Small intestine (tissue), 7 donors: ENCODE measurements around the gene TSPAN9. TPM values are rescaled to one million over a fixed set of nuclear protein-coding genes. Genes with fewer than 3 reads are reported as not detected.

Source experiments
- DNase-seq, 2 donors: peaks; one replicate each; pipeline versions ENCODE4 v3.0.0 to v3.0.0-alpha.2; 2013
- FAIRE-seq: peaks from 2 replicates; lab custom pipeline; 2012; peaks lifted over from hg19 to GRCh38; lab: Jason Lieb, UNC
- H3K27ac ChIP-seq, 3 donors: one replicate each; pipeline ENCODE4 v1.5.1; 2013; ENCODE audit warnings: low read length in 2 of 3, mild to moderate bottlenecking in 2 of 3, control low read depth in 1 of 3, inconsistent platforms in 1 of 3, low read depth in 1 of 3, moderate library complexity in 1 of 3
- H3K27me3 ChIP-seq, 3 donors: one replicate each; pipeline ENCODE4 v1.6.1; 2013; ENCODE audit warnings: low read length in 3 of 3, inconsistent platforms in 1 of 3; ENCODE audit not compliant: control insufficient read depth in 3 of 3, insufficient read depth in 3 of 3
- H3K36me3 ChIP-seq, 3 donors: one replicate each; pipeline ENCODE4 v1.6.1; 2013; ENCODE audit warnings: low read length in 3 of 3, inconsistent platforms in 1 of 3, low read depth in 1 of 3, mild to moderate bottlenecking in 1 of 3, moderate library complexity in 1 of 3; ENCODE audit not compliant: control insufficient read depth in 3 of 3, insufficient read depth in 2 of 3
- H3K4me1 ChIP-seq, 3 donors: one replicate each; pipeline ENCODE4 v1.6.1; 2013; ENCODE audit warnings: low read length in 2 of 3, inconsistent platforms in 1 of 3, low read depth in 1 of 3, mild to moderate bottlenecking in 1 of 3, moderate library complexity in 1 of 3; ENCODE audit not compliant: control insufficient read depth in 3 of 3, insufficient read depth in 2 of 3
- H3K4me3 ChIP-seq, 3 donors: one replicate each; pipeline ENCODE4 v1.5.1; 2013; ENCODE audit warnings: low read length in 3 of 3, control low read depth in 1 of 3, inconsistent platforms in 1 of 3, low read depth in 1 of 3, mild to moderate bottlenecking in 1 of 3, moderate library complexity in 1 of 3
- H3K9me3 ChIP-seq, 2 donors: one replicate each; pipeline ENCODE4 v1.6.1; 2013; ENCODE audit warnings: low read depth in 1 of 2, low read length in 1 of 2; ENCODE audit not compliant: control insufficient read depth in 2 of 2, insufficient read depth in 1 of 2
- WGBS, 3 donors: extraction: QIAGEN DNeasy Blood & Tissue Kit; methylation state at CpG; one replicate each; pipeline ENCODE4 v1.1.7; 2013; 5-methylcytosine and 5-hydroxymethylcytosine counted together
- polyA plus RNA-seq, 4 donors: library from polyadenylated mRNA; stranded (reverse) in 3 of 4; unstranded in 1 of 4; fragments of 200-250 nt in 3 of 4; fragments of 120-200 nt in 1 of 4; gene quantifications; one replicate each; pipeline versions ENCODE4 v1.2.1 to v1.2.3, GENCODE V29; 2013
- donor health status: healthy with polysubstance abuse.
- donor health status: control.
- donor health status: control.
- donor health status: Bipolar disorder and iron deficiency.
- donor health status: healthy.

TSPAN9 gene
- polyA plus RNA-seq, 4 donors, result 1.3 to 25.5 (median 12.8) TPM

DNA sequence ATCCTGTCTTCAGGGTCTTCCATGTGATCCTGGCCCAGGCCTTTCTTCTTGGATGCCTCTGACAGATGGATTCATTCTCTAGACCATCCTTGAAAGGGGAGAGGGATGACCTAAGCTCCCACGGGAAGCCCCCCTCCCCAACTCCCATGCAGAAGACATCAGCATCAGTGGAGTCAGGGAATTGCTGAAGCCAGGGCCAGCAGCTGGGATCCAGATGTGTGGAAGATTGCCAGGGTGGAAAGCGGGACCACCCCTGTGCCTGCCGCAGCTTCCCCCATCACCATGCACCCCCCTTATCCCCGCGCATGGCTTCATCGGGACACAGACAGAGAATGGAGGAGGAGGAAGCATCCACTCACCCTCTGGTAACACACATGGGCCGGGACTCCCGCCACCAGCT is 230.2 kb downstream of the TSPAN9 start:
- Histone ChIP-seq H3K36me3 (no peaks in the 10 kb centered on the region), H3K9me3 (no peaks in the 10 kb centered on the region), H3K27ac (no peak overlapping the region), H3K4me1 (no peaks in the 10 kb centered on the region), H3K27me3 (peaks cover 0 to 3% (median 0%) of the 10 kb centered on the region in 3 donors), H3K4me3 (no peak overlapping the region)
- FAIRE-seq (no peak), DNase-seq (peak in 1 of 2 donors; percentile 17)
- 55 to 87% (median 85%) methylated on average over 8 of the region's 8 CpGs for WGBS, 3 donors

DNA sequence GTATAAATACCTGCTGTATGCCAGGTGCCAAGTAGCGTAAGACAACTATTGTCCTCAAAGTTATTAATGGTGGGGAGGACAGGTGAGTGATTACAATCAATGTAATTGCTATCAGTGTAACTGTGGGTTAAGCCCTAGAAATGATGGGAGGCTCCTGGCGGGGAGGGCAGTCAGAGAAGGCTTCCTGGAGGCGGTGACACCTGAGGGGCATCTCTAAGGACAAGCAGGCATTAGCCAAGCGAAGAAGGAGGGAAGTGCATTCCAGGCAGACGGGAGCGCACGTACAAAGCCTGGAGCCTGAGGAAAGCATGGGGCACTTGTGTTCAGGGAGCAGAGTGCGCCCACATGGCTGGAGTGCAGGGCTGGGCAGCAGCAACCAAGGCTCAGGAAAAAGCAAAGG is 230.9 kb downstream of the TSPAN9 start:
- no peak overlapping the region for H3K4me3 ChIP-seq
- WGBS, 3 donors, result 79 to 85% (median 82%) methylated on average over 8 of the region's 8 CpGs
- FAIRE-seq (no peak), DNase-seq (no peak)
- no peaks in the 10 kb centered on the region for H3K4me1 ChIP-seq
- H3K36me3 ChIP-seq, result no peaks in the 10 kb centered on the region
- H3K27me3 ChIP-seq, result peaks cover 0 to 3% (median 0%) of the 10 kb centered on the region in 3 donors
- H3K9me3 ChIP-seq, result no peaks in the 10 kb centered on the region
- no peak overlapping the region for H3K27ac ChIP-seq

DNA sequence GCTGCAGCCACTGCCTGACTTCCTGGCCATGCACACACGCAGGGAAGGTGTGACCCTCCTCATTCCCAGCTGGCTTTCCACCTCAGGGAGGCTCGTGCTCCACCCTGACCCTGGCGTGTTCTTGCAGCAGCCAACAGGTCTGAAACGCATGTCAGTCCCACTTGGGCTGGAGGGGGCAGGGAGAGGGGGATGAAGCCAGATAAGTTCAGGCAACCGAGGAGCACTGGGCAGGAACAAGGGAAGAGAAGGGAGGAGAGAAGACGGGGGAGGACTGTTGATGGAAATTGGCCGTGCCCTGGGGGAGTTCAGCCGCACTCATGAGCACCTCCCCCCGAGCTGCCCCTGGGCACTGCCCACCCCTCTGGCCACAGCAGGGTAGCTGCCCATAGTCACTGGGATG is 231.4 kb downstream of the TSPAN9 start:
- Histone ChIP-seq H3K4me1 (no peaks in the 10 kb centered on the region), H3K9me3 (no peaks in the 10 kb centered on the region), H3K27me3 (peaks cover 0 to 3% (median 0%) of the 10 kb centered on the region in 3 donors), H3K4me3 (no peak overlapping the region), H3K27ac (no peak overlapping the region), H3K36me3 (no peaks in the 10 kb centered on the region)
- WGBS, 3 donors, result 53 to 60% (median 56%) methylated on average over 9 of the region's 9 CpGs
- no peak for FAIRE-seq
- DNase-seq, result no peak

DNA sequence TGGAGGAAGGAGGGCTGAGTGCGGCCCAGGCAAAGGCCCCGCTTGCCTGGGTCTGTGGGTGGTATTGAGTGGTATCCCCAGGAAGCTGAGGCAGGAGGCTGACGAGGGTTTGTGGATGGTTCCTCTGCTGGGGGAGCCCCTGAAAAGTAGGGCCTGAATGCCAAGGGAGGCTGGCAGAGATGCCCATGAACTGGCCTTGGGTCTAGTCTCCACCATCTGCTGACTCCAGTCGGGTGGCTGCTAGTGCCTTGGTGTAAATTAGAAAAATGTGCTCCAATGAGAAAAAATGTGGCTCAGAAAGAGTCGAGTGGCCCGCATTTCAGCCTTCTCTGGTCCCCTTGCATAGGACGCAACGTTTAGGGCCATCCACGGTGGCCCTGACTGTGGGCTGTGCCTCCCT is 232.6 kb downstream of the TSPAN9 start:
- H3K9me3 ChIP-seq, result no peaks in the 10 kb centered on the region
- H3K27me3 ChIP-seq, result no peaks in the 10 kb centered on the region
- WGBS, 3 donors, result 86 to 89% (median 89%) methylated on average over 9 of the region's 9 CpGs
- no peak overlapping the region for H3K4me3 ChIP-seq
- no peaks in the 10 kb centered on the region for H3K4me1 ChIP-seq
- H3K27ac ChIP-seq, result no peak overlapping the region
- FAIRE-seq (no peak), DNase-seq (no peak)
- H3K36me3 ChIP-seq, result no peaks in the 10 kb centered on the region

DNA sequence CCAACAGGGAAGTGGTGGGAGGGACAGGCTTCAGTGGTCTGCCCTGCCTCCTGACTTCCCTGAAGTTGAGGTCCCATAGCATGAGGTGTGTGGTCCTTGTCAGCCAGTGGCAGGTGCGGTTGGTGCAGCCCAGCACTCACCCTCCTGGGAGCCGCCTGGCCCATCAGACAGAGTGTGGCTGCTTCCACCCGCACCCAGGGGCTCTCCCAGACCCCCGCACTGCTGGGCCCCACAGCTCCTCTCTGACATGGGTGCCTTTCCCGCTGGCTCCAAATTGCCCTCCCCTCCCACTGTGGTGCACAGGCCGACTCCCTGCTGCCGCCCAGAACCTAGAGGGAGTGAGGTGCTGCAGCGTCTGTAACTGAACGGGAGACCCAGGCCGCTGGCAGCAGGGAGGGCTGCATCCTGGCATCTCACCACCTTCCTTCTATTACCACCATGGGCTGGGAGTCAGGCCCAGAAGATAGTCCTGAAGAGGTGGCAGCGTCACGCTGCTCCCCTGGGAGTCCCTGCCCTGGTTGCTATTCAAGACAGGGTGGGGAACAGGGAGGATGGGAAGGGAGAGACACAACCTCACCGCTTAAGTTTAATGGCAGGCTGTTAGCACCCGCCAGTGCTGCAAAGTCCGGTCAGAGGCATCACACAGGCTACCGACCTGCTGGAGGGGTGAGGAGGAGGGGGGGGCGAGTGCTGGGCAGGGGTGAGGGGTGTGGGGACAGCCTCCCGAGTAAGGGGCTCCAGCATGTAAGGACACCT is 233.3 kb downstream of the TSPAN9 start:
- H3K4me1 ChIP-seq, result peaks cover 0 to 3% (median 0%) of the 10 kb centered on the region in 3 donors
- no peak for DNase-seq
- FAIRE-seq, result no peak
- peaks cover 0 to 2% (median 0%) of the 10 kb centered on the region in 3 donors for H3K27me3 ChIP-seq
- no peak overlapping the region for H3K27ac ChIP-seq
- H3K36me3 ChIP-seq, result no peaks in the 10 kb centered on the region
- WGBS, 3 donors, result 43 to 75% (median 53%) methylated on average over 18 of the region's 18 CpGs
- no peaks in the 10 kb centered on the region for H3K9me3 ChIP-seq
- no peak overlapping the region for H3K4me3 ChIP-seq

DNA sequence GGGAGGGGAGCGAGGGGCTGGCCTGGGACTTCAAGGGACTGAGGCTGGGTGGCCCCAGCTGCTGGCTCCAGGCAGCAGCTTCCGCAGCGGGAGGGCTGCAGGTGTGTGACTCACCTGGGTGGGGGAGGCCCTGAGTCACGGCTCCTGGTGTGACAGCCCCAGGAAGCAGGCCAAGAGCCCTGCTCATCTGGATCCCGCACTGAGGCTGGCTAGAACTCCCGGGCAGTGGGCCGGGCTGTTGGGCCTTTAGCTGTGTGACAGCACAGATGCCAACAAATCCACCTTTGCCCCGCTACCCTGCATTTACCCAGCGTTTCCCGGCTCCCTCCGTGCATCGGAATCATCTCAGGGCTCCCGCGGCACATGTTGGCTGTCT is 233.8 kb downstream of the TSPAN9 start:
- no peaks in the 10 kb centered on the region for H3K9me3 ChIP-seq
- H3K4me1 ChIP-seq, result peaks cover 0 to 3% (median 0%) of the 10 kb centered on the region in 3 donors
- 18 to 69% (median 45%) methylated on average over 11 to 14 of the region's 14 CpGs for WGBS, 3 donors
- H3K27ac ChIP-seq, result no peak overlapping the region
- FAIRE-seq (no peak), DNase-seq (peak in 1 of 2 donors; percentile 58)
- no peaks in the 10 kb centered on the region for H3K36me3 ChIP-seq
- H3K27me3 ChIP-seq, result peaks cover 0 to 2% (median 0%) of the 10 kb centered on the region in 3 donors
- H3K4me3 ChIP-seq, result no peak overlapping the region

DNA sequence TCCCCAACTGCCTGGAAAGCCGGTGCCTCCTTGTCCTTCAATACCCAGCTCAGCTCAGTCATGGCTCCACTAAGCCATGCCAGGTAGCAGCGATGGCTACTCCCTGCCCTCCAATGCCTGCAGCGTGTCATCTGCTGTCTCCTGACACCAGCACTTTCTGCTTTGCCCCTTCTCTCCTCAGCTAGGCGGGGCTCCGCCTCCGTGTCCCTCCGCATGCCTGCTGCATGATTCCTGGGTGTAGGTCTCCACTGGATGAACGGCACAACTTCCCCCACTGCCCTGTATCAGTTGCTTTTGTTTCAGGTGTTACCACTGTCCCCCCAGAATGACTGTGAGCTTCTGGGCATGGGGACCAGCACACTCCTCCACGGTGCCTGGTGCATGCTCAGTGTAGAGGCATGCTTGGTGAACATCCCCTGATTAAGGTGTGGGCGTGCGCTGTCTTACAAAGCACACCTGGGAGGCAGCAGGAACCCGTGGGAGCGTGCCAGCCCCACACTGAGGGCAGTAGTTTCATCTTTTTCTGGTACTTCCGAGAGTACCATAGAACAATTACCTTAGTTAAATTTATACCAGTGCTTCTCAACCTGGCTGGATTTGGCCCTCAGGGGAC is 234.4 kb downstream of the TSPAN9 start:
- DNase-seq, result no peak
- WGBS, 3 donors, result 66 to 81% (median 67%) methylated on average over 14 of the region's 14 CpGs
- no peak overlapping the region for H3K4me3 ChIP-seq

DNA sequence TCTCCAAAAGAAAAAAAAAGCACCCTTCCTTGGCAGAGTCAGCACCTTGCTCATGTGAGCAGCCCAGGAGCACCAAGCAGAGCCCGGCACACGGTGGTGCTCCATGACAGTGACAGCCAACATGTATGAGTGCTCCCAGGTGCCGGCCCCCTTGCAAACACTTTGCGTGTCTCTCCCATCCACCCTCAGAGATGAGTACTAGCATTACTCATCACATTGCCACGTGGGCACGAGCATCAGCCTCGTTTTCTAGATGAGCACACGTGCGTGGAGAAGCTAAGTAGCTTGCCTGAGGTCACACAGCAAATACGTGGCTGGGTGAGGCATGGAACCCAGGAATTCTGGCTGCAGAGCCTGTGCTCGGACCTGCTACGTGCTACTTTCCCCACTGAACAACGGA is 235.9 kb downstream of the TSPAN9 start:
- peaks cover 0 to 3% (median 0%) of the 10 kb centered on the region in 3 donors for H3K4me1 ChIP-seq
- no peaks in the 10 kb centered on the region for H3K9me3 ChIP-seq
- FAIRE-seq (no peak), DNase-seq (no peak)
- 76 to 79% (median 77%) methylated on average over 13 of the region's 13 CpGs for whole genome bisulfite sequencing, 3 donors
- no peaks in the 10 kb centered on the region for H3K36me3 ChIP-seq
- peaks cover 0 to 2% (median 0%) of the 10 kb centered on the region in 3 donors for H3K27me3 ChIP-seq
- H3K4me3 ChIP-seq, result no peak overlapping the region
- H3K27ac ChIP-seq, result no peak overlapping the region

More for the DNA sequence above, 234.4 kb downstream of the TSPAN9 start:
- Histone ChIP-seq H3K27ac (no peak overlapping the region), H3K27me3 (peaks cover 0 to 2% (median 0%) of the 10 kb centered on the region in 3 donors), H3K36me3 (no peaks in the 10 kb centered on the region), H3K9me3 (no peaks in the 10 kb centered on the region), H3K4me1 (peaks cover 0 to 3% (median 0%) of the 10 kb centered on the region in 3 donors)
- FAIRE-seq, result no peak
